BJ (cell line): Measurements from ENCODE around the gene CDX2. TPM values are rescaled to one million over a fixed set of nuclear protein-coding genes. Genes with fewer than 3 reads are reported as not detected.
A peak's percentile ranks its signal among the peaks of the same experiment; 100 is the strongest.

Experiments used
- CTCF ChIA-PET: fragments of 350-600 bp; formaldehyde crosslinking; extraction: SDS; loops from one replicate; lab custom pipeline; 2021; ENCODE audit warnings: antibody characterized with exemption, inconsistent platforms; lab: Yijun Ruan, JAX
- POLR2A ChIA-PET: fragments of 300-600 bp; sonication (Branson Sonifier 250); formaldehyde crosslinking; extraction: SDS; loops from one replicate; lab custom pipeline; 2021; ENCODE audit warnings: antibody characterized with exemption; lab: Charles Lee
- DNase-seq: peaks from one replicate; pipeline ENCODE4 v3.0.0-alpha.2; 2011; ENCODE audit warnings: low read depth
- H3K27me3 ChIP-seq: 2 replicates; pipeline ENCODE4 v1.6.0; 2011; ENCODE audit warnings: low read length; ENCODE audit not compliant: control insufficient read depth, insufficient read depth
- H3K36me3 ChIP-seq: 2 replicates; pipeline ENCODE4 v1.5.1; 2011; ENCODE audit warnings: low read length; ENCODE audit not compliant: control insufficient read depth, insufficient read depth
- H3K4me3 ChIP-seq: 2 replicates; pipeline ENCODE4 v1.5.1; 2011; ENCODE audit warnings: low read depth, mild to moderate bottlenecking, control low read depth, low read length
- polyA plus RNA-seq: library from polyadenylated mRNA; depleted of rRNA; stranded (reverse); fragments of >200 nt; gene quantifications from 2 replicates; pipeline ENCODE4 v1.2.3, GENCODE V29; 2011
- TF ChIP-seq, protein P1 (sequence below): IDR thresholded peaks from 2 replicates; pipeline ENCODE4 v1.5.1; 2011; ENCODE audit warnings: low read depth, mild to moderate bottlenecking, control low read depth, inconsistent platforms, low read length, moderate library complexity; ENCODE audit not compliant: insufficient read depth

CDX2 gene
- polyA plus RNA-seq, 1 experiment, result not detected

DNA sequence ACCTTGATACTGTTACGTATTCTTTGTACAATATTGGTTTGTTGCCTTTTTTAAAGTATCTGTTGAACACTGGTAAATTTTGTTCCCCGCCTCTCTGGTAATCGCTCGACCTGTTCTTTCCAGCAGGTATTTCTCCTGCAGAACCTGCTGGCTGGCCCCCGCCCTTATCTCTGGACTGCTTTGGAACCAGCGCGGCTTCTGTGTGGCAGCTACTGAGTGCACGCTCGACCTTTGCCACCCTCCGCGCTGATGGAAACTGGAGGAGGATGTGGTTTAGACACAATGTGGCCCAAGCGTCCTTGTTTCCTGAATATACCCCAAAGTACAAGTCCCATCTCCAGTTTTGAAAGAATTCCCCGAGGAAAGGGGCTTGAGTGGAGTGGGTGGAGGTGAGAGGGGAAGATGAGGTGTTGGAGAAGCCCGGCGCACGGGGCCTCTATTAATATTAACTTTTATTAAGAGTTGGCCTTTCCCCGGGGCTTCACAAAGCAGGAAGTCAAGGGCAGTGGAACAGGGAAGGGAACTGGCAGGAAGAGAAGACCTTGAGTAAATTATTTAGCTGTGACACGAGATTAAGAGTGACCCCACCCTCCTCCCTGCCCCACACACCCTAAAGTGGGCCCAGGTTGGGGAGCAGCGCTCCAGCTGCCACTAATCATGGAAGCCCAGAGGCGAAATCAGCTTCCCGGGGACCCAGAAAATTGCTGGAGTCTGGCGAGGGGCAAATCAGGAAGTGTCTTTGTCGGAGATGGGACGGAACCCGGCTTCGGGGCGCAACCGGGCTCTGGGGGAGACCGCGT lies 16.0 kb downstream of the CDX2 start:
- Histone ChIP-seq H3K27me3 (peaks cover 13% of the 10 kb centered on the region), H3K36me3 (no peaks in the 10 kb centered on the region), H3K4me3 (peak overlapping the region; percentile 36)
- no peak for DNase-seq
- ChIA-PET CTCF (interaction anchor here (0.6 to 2.8 kb wide), 26 partner anchors 7 to 1006 kb away, joined by 3 to 27 read pairs (median 5); partner anchors contain the start of gene CDX2), POLR2A (no interaction called here)
- TF ChIP-seq, protein P1, sequence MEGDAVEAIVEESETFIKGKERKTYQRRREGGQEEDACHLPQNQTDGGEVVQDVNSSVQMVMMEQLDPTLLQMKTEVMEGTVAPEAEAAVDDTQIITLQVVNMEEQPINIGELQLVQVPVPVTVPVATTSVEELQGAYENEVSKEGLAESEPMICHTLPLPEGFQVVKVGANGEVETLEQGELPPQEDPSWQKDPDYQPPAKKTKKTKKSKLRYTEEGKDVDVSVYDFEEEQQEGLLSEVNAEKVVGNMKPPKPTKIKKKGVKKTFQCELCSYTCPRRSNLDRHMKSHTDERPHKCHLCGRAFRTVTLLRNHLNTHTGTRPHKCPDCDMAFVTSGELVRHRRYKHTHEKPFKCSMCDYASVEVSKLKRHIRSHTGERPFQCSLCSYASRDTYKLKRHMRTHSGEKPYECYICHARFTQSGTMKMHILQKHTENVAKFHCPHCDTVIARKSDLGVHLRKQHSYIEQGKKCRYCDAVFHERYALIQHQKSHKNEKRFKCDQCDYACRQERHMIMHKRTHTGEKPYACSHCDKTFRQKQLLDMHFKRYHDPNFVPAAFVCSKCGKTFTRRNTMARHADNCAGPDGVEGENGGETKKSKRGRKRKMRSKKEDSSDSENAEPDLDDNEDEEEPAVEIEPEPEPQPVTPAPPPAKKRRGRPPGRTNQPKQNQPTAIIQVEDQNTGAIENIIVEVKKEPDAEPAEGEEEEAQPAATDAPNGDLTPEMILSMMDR, result no peak

DNA sequence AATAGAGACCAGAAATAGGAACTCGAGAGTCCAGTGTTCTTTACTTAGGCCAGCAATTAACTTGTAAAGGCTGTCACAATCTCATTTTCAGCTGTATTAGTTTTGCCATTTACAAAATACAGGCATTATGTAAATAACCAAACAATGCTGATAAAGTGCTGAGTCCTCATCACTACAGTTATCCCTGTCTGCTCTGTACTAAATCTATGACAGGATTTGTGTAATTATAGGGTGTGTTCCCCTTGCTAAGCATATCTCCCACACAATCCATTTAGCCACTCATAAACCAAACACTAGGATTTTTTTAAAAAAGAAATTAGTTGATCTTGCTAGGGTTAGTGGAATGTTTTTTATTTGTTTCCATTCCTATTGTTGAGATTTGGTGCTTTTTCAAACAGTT lies 26.1 kb downstream of the CDX2 start:
- ChIA-PET POLR2A (no interaction called here), CTCF (interaction anchor here (1.1 to 2.9 kb wide), 2 partner anchors 11 to 113 kb away, joined by 4 to 13 read pairs; no protein-coding TSS in a partner anchor)
- Histone ChIP-seq H3K36me3 (no peaks in the 10 kb centered on the region), H3K27me3 (0 out of 2 replicates have a peak, but pooled peaks cover 3% of the 10 kb centered on the region), H3K4me3 (no peak overlapping the region)
- DNase-seq, result no peak
- TF ChIP-seq, protein P1, result no peak

DNA sequence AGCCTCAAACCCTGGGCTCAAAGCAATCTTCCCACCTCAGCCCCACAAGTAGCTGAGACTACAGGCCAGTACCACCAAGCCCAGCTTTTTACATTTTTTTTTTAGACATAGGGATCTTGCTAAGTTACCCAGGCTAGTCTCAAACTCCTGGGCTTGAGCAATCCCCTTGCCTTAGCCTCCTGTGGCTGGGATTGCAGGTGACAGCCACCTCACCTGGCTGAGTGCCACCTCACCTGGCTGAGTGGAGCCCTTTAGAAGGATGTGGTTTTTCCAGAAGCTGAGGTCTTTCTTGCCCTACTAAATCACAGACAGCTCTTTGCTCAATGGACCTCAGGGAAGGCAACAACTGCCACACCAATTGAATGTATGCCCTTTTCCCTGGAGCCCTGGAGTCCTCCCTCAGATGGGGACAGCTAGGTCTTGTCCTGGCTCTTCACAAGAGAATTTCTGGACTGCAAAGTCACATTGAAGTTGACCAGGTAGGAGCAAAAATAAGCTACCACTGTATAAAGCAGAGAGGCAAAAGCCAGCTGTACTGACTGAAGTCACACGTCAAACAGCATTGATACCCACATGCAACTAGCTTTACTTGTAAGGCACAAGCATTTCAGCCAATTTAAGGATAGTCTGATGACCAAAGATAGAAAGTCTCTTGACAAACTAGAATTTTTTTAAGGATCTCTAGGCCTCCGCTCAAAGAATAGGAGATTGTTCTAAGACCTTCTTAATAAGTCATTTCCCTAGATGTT lies 35.4 kb downstream of the CDX2 start:
- CTCF ChIA-PET, result interaction anchor here (1.9 kb wide), 1 partner anchor 20 kb away, joined by 7 read pairs; no protein-coding TSS in a partner anchor
- H3K36me3 ChIP-seq, result no peaks in the 10 kb centered on the region
- POLR2A ChIA-PET, result no interaction called here
- H3K27me3 ChIP-seq, result peaks cover 18% of the 10 kb centered on the region
- H3K4me3 ChIP-seq, result no peak overlapping the region
- DNase-seq, result no peak
- TF ChIP-seq, protein P1, result no peak

DNA sequence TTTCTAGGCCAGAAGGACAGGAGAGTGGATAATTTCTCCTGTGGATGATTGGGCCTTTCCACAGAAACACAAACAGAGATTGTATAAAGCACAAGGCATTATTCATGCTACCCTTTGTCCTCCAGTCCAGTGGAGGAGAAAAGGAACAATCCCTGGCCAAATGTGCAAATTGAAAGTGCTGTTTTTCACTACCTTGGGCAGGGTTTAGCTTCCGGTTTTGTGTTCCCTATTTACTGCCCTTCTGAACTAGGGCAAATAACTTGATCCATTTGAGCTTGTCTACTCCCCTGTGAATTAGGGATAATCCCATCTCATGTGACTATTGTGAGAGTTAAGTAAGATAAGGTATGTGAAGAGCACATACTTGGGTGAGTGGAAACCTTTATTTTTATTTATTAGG lies 36.0 kb downstream of the CDX2 start:
- no peaks in the 10 kb centered on the region for H3K36me3 ChIP-seq
- H3K27me3 ChIP-seq, result peaks cover 24% of the 10 kb centered on the region
- ChIA-PET CTCF (interaction anchor here (1.9 kb wide), 1 partner anchor 20 kb away, joined by 7 read pairs; no protein-coding TSS in a partner anchor), POLR2A (no interaction called here)
- H3K4me3 ChIP-seq, result no peak overlapping the region
- no peak for DNase-seq
- TF ChIP-seq, protein P1, result no peak

DNA sequence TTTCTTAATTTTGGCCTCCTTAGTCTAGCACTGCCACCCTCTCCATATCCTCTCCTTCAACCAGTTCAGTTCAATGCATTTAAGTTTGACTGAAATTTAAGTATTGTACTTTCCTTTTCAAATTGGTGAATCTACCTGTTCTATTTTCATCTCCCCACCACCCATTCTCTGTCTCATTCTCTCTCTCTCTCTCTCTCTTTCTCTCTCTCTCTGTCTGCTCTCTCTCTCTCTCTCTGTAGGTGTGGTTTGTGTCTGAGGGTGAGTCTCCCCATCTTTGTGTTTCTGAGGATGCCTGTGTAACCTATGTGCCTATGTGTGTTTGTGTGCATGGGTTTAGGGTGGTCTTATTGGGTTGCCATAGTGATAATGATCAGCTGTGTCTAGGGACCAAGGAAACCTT lies 39.2 kb downstream of the CDX2 start:
- H3K4me3 ChIP-seq, result no peak overlapping the region
- TF ChIP-seq, protein P1, result no peak
- CTCF ChIA-PET, result no interaction called here
- POLR2A ChIA-PET, result no interaction called here
- H3K36me3 ChIP-seq, result no peaks in the 10 kb centered on the region
- DNase-seq, result no peak
- H3K27me3 ChIP-seq, result peaks cover 43% of the 10 kb centered on the region
